ENCODE data around the gene NETO1.

GRCh38 chr18:72878561-72878960 is 10.8 kb upstream of the NETO1 start:
- TF ChIP-seq POLR2A (IDR thresholded peaks at IDR 0.05) (no peak), CTCF (IDR thresholded peaks at IDR 0.05) (no peak), POLR2AphosphoS5 (IDR thresholded peaks at IDR 0.05) (no peak)

Data from sigmoid colon (tissue), 4 donors.